Measurements from ENCODE around the gene RFC3. TPM values are rescaled to one million over a fixed set of nuclear protein-coding genes. Genes with fewer than 3 reads are reported as not detected.

RFC3 gene
- total RNA-seq, 1 donor from 2014 or later = 7.1 TPM

GRCh38 chr13:33846303-33847062, 28.5 kb downstream of the RFC3 start:
- Histone ChIP-seq H3K4me3 (no peak overlapping the region), H3K4me1 (no peaks in the 10 kb centered on the region), H3K9me3 (no peaks in the 10 kb centered on the region), H3K36me3 (no peaks in the 10 kb centered on the region), H3K27ac (no peak overlapping the region), H3K27me3 (ENCODE audit: low read depth) (no peaks in the 10 kb centered on the region)
- DNase-seq = no peak
- TF ChIP-seq, protein P1, sequence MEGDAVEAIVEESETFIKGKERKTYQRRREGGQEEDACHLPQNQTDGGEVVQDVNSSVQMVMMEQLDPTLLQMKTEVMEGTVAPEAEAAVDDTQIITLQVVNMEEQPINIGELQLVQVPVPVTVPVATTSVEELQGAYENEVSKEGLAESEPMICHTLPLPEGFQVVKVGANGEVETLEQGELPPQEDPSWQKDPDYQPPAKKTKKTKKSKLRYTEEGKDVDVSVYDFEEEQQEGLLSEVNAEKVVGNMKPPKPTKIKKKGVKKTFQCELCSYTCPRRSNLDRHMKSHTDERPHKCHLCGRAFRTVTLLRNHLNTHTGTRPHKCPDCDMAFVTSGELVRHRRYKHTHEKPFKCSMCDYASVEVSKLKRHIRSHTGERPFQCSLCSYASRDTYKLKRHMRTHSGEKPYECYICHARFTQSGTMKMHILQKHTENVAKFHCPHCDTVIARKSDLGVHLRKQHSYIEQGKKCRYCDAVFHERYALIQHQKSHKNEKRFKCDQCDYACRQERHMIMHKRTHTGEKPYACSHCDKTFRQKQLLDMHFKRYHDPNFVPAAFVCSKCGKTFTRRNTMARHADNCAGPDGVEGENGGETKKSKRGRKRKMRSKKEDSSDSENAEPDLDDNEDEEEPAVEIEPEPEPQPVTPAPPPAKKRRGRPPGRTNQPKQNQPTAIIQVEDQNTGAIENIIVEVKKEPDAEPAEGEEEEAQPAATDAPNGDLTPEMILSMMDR (IDR thresholded peaks at IDR 0.05) = no peak
- no peak for ATAC-seq
- intact Hi-C loops (cut with DNase I) = no loop called here

- H3K9me3 ChIP-seq = no peaks in the 10 kb centered on the region
- DNase-seq = no peak
- H3K4me1 ChIP-seq = no peaks in the 10 kb centered on the region
- intact Hi-C loops (cut with DNase I) = no loop called here
- no peaks in the 10 kb centered on the region for H3K27me3 ChIP-seq (ENCODE audit: low read depth)
- TF ChIP-seq, protein P1 (IDR thresholded peaks at IDR 0.05) = no peak
- no peak overlapping the region for H3K27ac ChIP-seq
- ATAC-seq = no peak
- H3K36me3 ChIP-seq = no peaks in the 10 kb centered on the region
- no peak overlapping the region for H3K4me3 ChIP-seq
Measured at GRCh38 chr13:33849211-33849610, 31.3 kb downstream of the RFC3 start.

DNA sequence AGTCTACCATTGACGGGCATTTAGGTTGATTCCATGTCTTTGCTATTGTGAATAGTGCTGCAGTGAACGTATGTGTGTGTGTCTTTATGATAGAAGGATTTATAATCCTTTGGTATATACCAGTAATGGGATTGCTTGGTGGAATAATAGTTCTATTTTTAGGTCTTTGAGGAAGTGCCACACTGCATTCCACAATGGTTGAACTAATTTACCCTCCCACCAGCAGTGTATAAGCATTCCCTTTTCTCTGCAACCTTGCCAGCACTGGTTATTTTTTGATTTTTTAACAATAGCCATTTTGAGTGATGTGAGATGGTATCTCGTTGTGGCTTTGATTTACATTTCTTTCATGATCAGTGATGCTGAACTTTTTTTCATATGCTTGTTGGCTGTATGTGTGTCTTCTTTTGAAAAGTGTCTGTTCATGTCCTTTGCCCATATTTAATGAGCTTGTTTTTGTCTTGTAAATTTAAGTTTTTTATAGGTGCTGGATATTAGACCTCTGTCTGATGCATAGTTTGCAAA, 37.5 kb downstream of the RFC3 start:
- no peak for DNase-seq
- no peak for ATAC-seq
- H3K27ac ChIP-seq = no peak overlapping the region
- intact Hi-C loops (cut with DNase I) = no loop called here
- no peaks in the 10 kb centered on the region for H3K36me3 ChIP-seq
- no peaks in the 10 kb centered on the region for H3K4me1 ChIP-seq
- no peaks in the 10 kb centered on the region for H3K9me3 ChIP-seq
- H3K27me3 ChIP-seq (ENCODE audit: low read depth) = no peaks in the 10 kb centered on the region
- TF ChIP-seq, protein P1 (IDR thresholded peaks at IDR 0.05) = no peak
- no peak overlapping the region for H3K4me3 ChIP-seq

DNA sequence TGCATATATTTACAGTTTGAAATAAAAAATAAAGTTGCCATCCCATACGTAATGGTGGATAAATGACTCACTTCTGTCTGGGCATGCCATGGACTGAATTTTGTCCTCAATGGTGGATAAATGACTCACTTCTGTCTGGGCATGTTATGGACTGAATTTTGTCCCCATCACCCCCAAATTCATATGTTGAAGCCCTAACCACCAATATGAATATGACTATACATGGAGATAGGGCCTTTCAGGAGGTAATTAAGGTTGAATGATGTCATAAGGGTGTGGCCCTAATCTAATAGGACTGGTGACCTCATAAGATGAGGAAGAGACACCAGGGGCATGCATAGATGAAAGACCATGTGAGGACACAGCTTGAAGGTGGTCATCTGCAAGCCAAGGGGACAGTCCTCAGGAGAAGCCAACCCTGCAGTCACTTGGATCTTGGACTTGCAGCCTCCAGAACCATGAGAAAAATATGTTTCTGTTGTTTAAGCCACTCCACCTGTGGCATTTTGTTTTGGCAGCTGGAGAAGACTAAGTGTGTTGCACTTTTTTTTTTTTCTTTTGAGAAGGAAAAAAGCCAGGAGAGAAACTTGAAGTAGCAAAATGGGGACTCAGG, 41.8 kb downstream of the RFC3 start:
- TF ChIP-seq, protein P1 (IDR thresholded peaks at IDR 0.05) = no peak
- Histone ChIP-seq H3K4me1 (no peaks in the 10 kb centered on the region), H3K9me3 (no peaks in the 10 kb centered on the region), H3K27me3 (ENCODE audit: low read depth) (no peaks in the 10 kb centered on the region), H3K36me3 (no peaks in the 10 kb centered on the region), H3K27ac (no peak overlapping the region), H3K4me3 (no peak overlapping the region)
- DNase-seq = no peak
- no peak for ATAC-seq
- intact Hi-C loops (cut with DNase I) = no loop called here

DNA sequence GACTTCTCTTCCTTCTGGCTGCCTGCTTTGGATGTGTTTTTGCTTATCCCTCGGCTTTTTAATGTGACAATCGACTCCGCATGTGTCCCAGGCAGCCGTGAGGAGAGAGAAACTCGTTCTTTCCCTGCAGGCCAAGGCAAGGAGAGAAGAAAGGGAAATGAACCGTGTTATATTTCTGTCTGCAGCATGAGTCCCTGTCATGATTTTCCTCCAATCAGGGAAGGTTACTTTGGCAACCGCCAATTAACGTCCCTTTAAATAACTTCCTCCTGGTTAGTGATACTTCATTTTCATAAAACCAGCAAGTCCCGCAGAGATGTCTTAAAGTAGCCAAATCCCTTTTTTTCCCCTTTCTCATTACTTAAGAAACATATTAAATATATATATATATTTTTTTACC, 42.6 kb downstream of the RFC3 start:
- Histone ChIP-seq H3K36me3 (no peaks in the 10 kb centered on the region), H3K27me3 (ENCODE audit: low read depth) (no peaks in the 10 kb centered on the region), H3K4me3 (no peak overlapping the region), H3K27ac (no peak overlapping the region), H3K4me1 (no peaks in the 10 kb centered on the region), H3K9me3 (no peaks in the 10 kb centered on the region)
- TF ChIP-seq, protein P1 (IDR thresholded peaks at IDR 0.05) = no peak
- ATAC-seq (no peak), DNase-seq (no peak)
- intact Hi-C loops (cut with DNase I) = no loop called here
